K562 (cell line): ENCODE results near the gene KLHL29. TPM values are rescaled to one million over a fixed set of nuclear protein-coding genes. Genes with fewer than 3 reads are reported as not detected.

Experiments
- ATAC-seq: fragments of 200-7000 bp; cut with Tn5 transposase; 3 replicates; pipeline ENCODE4 v1.9.1; 2020; ENCODE audit warnings: moderate library complexity
- BruUV-seq: library from RNA; stranded (reverse); fragments of 400-500 nt; replicated peaks from 2 replicates; lab custom pipeline; 2021; lab: Mats Ljungman, UMichigan
- CTCF ChIA-PET: fragments of 300-600 bp; formaldehyde crosslinking; extraction: SDS; loops from one replicate; lab custom pipeline; 2021; ENCODE audit warnings: low intra/inter-chr PET ratio; lab: Yijun Ruan, JAX
- POLR2A ChIA-PET: fragments of 300-600, 350-650 bp; sonication (Branson Sonifier 250); formaldehyde crosslinking; extraction: SDS; loops from one replicate; lab custom pipeline; 2021; ENCODE audit warnings: antibody characterized with exemption, inconsistent platforms; lab: Yijun Ruan, JAX
- DNase-seq, 4 experiments: peaks; one replicate each; pipeline versions ENCODE4 v3.0.0 to v3.0.0-alpha.2; 2011 to 2018; ENCODE audit warnings: low spot score in 3 of 4, mixed read lengths in 3 of 4; ENCODE audit errors: extremely low read depth in 1 of 4
- FAIRE-seq: peaks from 2 replicates; lab custom pipeline; 2011; peaks lifted over from hg19 to GRCh38; lab: Jason Lieb, UNC
- H2AFZ ChIP-seq: 2 replicates; pipeline ENCODE4 v1.6.0; 2011; ENCODE audit warnings: low read depth, low read length, control low read depth, inconsistent platforms
- H3K27ac ChIP-seq: fragments of 200-600 bp; 3 replicates; pipeline ENCODE4 v1.8.0; 2011; ENCODE audit warnings: low read depth, mild to moderate bottlenecking, control low read depth, inconsistent platforms, low read length, moderate library complexity, mixed read lengths; ENCODE audit errors: extremely low read depth
- H3K27me3 ChIP-seq, 2 experiments: fragments of 300-600 bp in 1 of 2; 2 replicates in 1 of 2; 3 replicates in 1 of 2; pipeline versions ENCODE4 v1.6.0 to v1.8.0; 2011; ENCODE audit warnings: inconsistent platforms in 2 of 2, low read length in 2 of 2, mild to moderate bottlenecking in 1 of 2, mixed read lengths in 1 of 2, moderate library complexity in 1 of 2; ENCODE audit not compliant: control insufficient read depth in 2 of 2, insufficient read depth in 2 of 2
- H3K36me3 ChIP-seq: fragments of 300-600 bp; 3 replicates; pipeline ENCODE4 v1.8.0; 2011; ENCODE audit warnings: mild to moderate bottlenecking, low read length, inconsistent platforms; ENCODE audit not compliant: control insufficient read depth, insufficient read depth
- H3K4me1 ChIP-seq, 2 experiments: fragments of 200-600 bp in 1 of 2; replicated peaks in 1 of 2; 2 replicates in 1 of 2; 3 replicates in 1 of 2; pipeline versions ENCODE4 v1.5.1 to v1.8.0; 2011; ENCODE audit warnings: inconsistent platforms in 2 of 2, low read length in 2 of 2, mild to moderate bottlenecking in 1 of 2, mixed read lengths in 1 of 2, moderate library complexity in 1 of 2; ENCODE audit not compliant: control insufficient read depth in 2 of 2, insufficient read depth in 2 of 2
- H3K4me2 ChIP-seq: 2 replicates; pipeline ENCODE4 v1.6.1; 2011; ENCODE audit warnings: low read length, control low read depth, inconsistent platforms, mixed read lengths; ENCODE audit not compliant: insufficient read depth
- H3K4me3 ChIP-seq: fragments of 200-600 bp; sonication (generic), shearing (Covaris generic); 2 replicates; pipeline ENCODE4 v1.5.1; 2016; ENCODE audit warnings: control low read depth, inconsistent platforms
- H3K79me2 ChIP-seq: fragments of 200-600 bp; 3 replicates; pipeline ENCODE4 v1.8.0; 2011; ENCODE audit warnings: low read length, inconsistent platforms; ENCODE audit not compliant: control insufficient read depth, insufficient read depth
- H3K9ac ChIP-seq, 2 experiments: 2 replicates each; pipeline versions ENCODE4 v1.6.0 to v1.6.1; 2011; ENCODE audit warnings: low read depth in 2 of 2, low read length in 2 of 2, control low read depth in 1 of 2, inconsistent platforms in 1 of 2, mild to moderate bottlenecking in 1 of 2, mixed read lengths in 1 of 2; ENCODE audit not compliant: insufficient read depth in 1 of 2
- H3K9me1 ChIP-seq: one replicate; pipeline ENCODE4 v1.6.0; 2011; ENCODE audit warnings: inconsistent platforms, mild to moderate bottlenecking, low read length, moderate library complexity; ENCODE audit not compliant: control insufficient read depth, insufficient read depth
- H3K9me3 ChIP-seq: replicated peaks from 2 replicates; pipeline ENCODE4 v1.5.1; 2011; ENCODE audit warnings: low read depth, low read length, inconsistent platforms; ENCODE audit not compliant: control insufficient read depth, insufficient read depth
- H4K20me1 ChIP-seq: replicated peaks from 2 replicates; pipeline ENCODE4 v1.6.1; 2011; ENCODE audit warnings: low read length, inconsistent platforms, mixed read lengths; ENCODE audit not compliant: control insufficient read depth, insufficient read depth
- ARNT ChIP-seq, 2 experiments: fragments of 450-650 bp; IDR thresholded peaks; 2 replicates each; pipeline ENCODE4 v1.6.1; 2016; ENCODE audit warnings: mild to moderate bottlenecking in 1 of 2
- CBFA2T2 ChIP-seq: fragments of 450-650 bp; conservative IDR thresholded peaks from 2 replicates; pipeline ENCODE4 v1.6.1; 2017; ENCODE audit warnings: mild to moderate bottlenecking
- CBFA2T3 ChIP-seq: fragments of 450-650 bp; IDR thresholded peaks from 2 replicates; pipeline ENCODE4 v1.6.1; 2017
- CTCF ChIP-seq, 3 experiments: IDR thresholded peaks in 2 of 3; conservative IDR thresholded peaks in 1 of 3; 2 replicates each; pipeline ENCODE4 v1.5.1; 2011 to 2012; ENCODE audit warnings: low read length in 3 of 3, mild to moderate bottlenecking in 3 of 3, control low read depth in 2 of 3, improper control_type of control experiment in 1 of 3, inconsistent platforms in 1 of 3, low read depth in 1 of 3, mixed read lengths in 1 of 3, moderate library complexity in 1 of 3; ENCODE audit not compliant: insufficient read depth in 2 of 3
- ID3 ChIP-seq, 2 experiments: fragments of 250-450 bp in 1 of 2; fragments of 450-650 bp in 1 of 2; sonication (Bioruptor Pico) in 1 of 2; IDR thresholded peaks; 2 replicates each; pipeline versions ENCODE4 v1.6.1 to v1.8.0; 2016 to 2021; ENCODE audit warnings: mild to moderate bottlenecking in 2 of 2, moderate library complexity in 2 of 2, missing compliant biosample characterization in 1 of 2, missing genetic modification characterization in 1 of 2
- NFIC ChIP-seq: fragments of 450-650 bp; IDR thresholded peaks from 2 replicates; pipeline ENCODE4 v1.6.1; 2017; ENCODE audit warnings: mild to moderate bottlenecking, inconsistent platforms
- NONO ChIP-seq, 2 experiments: fragments of 200-400 bp in 1 of 2; fragments of 450-650 bp in 1 of 2; formaldehyde crosslinking in 1 of 2; IDR thresholded peaks; 2 replicates each; pipeline ENCODE4 v1.6.1; 2017; ENCODE audit warnings: low read depth in 2 of 2, mild to moderate bottlenecking in 2 of 2, moderate library complexity in 2 of 2, low read length in 1 of 2
- SMAD4 ChIP-seq: fragments of 250-450 bp; sonication (Bioruptor Pico); conservative IDR thresholded peaks from 2 replicates; pipeline ENCODE4 v1.8.0; 2021; ENCODE audit warnings: inconsistent platforms, mild to moderate bottlenecking, moderate library complexity
- TRIM24 ChIP-seq, 2 experiments: fragments of 450-650 bp; IDR thresholded peaks; 2 replicates each; pipeline ENCODE4 v1.6.1; 2016
- WGBS: fragments of 100-300 bp; shearing (Covaris generic); methylation state at CpG from one replicate; pipeline ENCODE4 v1.1.6; 2016; ENCODE audit warnings: low coverage, mixed read lengths; ENCODE audit not compliant: insufficient coverage; ENCODE audit errors: missing lambda C conversion rate; 5-methylcytosine and 5-hydroxymethylcytosine counted together
- in situ Hi-C: fragments of 300-500 bp; cut with MboI; formaldehyde crosslinking; loops from 4 replicates; pipeline ENCODE4 v1.15.0; 2018; ENCODE audit warnings: inconsistent platforms, mixed read lengths
- intact Hi-C: fragments of 100-400 bp; cut with micrococcal nuclease; formaldehyde crosslinking; loops from 2 replicates; pipeline ENCODE4 v1.14.2; 2022
- polyA plus RNA-seq, 8 experiments: library from polyadenylated mRNA; depleted of rRNA in 4 of 8; stranded (reverse) in 5 of 8; unstranded in 3 of 8; fragments of >200 nt; fragmentation: Nextera tagmentation in 2 of 8; fragmentation: Illumina TruSeq in 1 of 8; extraction: Ambion mirVana in 2 of 8; extraction: Trizol in 1 of 8; gene quantifications; 2 replicates each; pipeline versions ENCODE4 v1.2.1 to v1.2.3, GENCODE V29; 2011 to 2014; ENCODE audit warnings: inconsistent platforms in 1 of 8, missing spikeins in 1 of 8
- total RNA-seq, 7 experiments: library from RNA; depleted of rRNA in 6 of 7; stranded (reverse); fragments of >200 nt in 6 of 7; fragmentation: Illumina TruSeq in 2 of 7; extraction: Trizol in 2 of 7; gene quantifications; 2 replicates each; pipeline versions ENCODE4 v1.2.1 to v1.2.3, GENCODE V29; 2011 to 2021; ENCODE audit warnings: low replicate concordance in 1 of 7
- TF ChIP-seq, protein P1 (sequence below): fragments of 250-450 bp; sonication (Bioruptor Pico); IDR thresholded peaks from 2 replicates; pipeline ENCODE4 v1.4.0; 2020; ENCODE audit warnings: mild to moderate bottlenecking, moderate library complexity, borderline replicate concordance

The KLHL29 gene
- total and polyA plus RNA-seq, 9 of the 15 experiments (the other 6 are each of a cell fraction or from before 2014, with no cell fraction given) = 0.03 to 0.31 (median 0.08) TPM; not detected in 1

- intact Hi-C loops = no loop called here
- CTCF ChIA-PET = no interaction called here
- DNase-seq = no peak
- no peak overlapping the region for H3K27ac ChIP-seq
- TF ChIP-seq NONO (IDR thresholded peaks at IDR 0.05; ENCODE audit: low read depth in 2 of 2, low read length in 1 of 2) = no peak
- TF ChIP-seq, all 486 proteins: peak for 0
- H3K36me3 ChIP-seq = 0 out of 3 replicates have a peak, but pooled peaks cover 4% of the 10 kb centered on the region
- H2AFZ ChIP-seq = no peak overlapping the region
- H3K4me3 ChIP-seq = no peak overlapping the region
- POLR2A ChIA-PET = no interaction called here
- no peaks in the 10 kb centered on the region for H4K20me1 ChIP-seq
- H3K9ac ChIP-seq = peak overlapping the region in 1 of 2 experiments; percentile 33; a peak in 1 of 4 replicates
- FAIRE-seq = no peak
- H3K4me1 ChIP-seq = no peaks in the 10 kb centered on the region; a peak in 1 of 5 replicates
- H3K27me3 ChIP-seq = no peaks in the 10 kb centered on the region
- in situ Hi-C loops = no loop called here
- WGBS = 35% methylated on average over 5 of the region's 8 CpGs
- peak; percentile 21; the same call in 2 of the 3 replicates for ATAC-seq
- no peaks in the 10 kb centered on the region for H3K9me1 ChIP-seq
- no TSS peak for BruUV-seq
- H3K9me3 ChIP-seq = no peaks in the 10 kb centered on the region
- H3K79me2 ChIP-seq = no peaks in the 10 kb centered on the region
- H3K4me2 ChIP-seq = no peak overlapping the region
Observed at GRCh38 chr2:23745068-23745725, 360.2 kb downstream of the KLHL29 start.

DNA sequence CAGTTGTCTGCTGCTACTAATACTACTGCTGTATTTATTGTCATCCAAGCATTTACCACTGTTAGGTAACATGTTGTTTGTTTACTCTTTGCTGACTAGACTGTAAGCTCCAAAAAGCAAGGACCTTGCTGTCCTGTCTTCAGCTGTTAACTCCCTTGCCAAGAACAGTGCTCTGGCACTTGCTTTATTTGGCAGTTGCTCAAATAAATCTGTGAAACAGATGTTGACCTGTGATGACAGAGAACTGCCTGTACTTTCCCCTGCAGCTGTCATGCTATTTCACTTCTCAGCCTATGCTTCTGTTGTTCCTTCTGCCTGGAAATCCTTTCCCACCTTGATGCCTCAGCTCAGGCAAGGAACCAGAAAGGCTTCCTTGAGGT is 360.7 kb downstream of the KLHL29 start:
- no peaks in the 10 kb centered on the region for H3K9me1 ChIP-seq
- H3K9me3 ChIP-seq = no peaks in the 10 kb centered on the region
- no peak for FAIRE-seq
- in situ Hi-C loops = no loop called here
- intact Hi-C loops = no loop called here
- no peak overlapping the region for H3K4me2 ChIP-seq
- H3K79me2 ChIP-seq = no peaks in the 10 kb centered on the region
- no peak for DNase-seq
- POLR2A ChIA-PET = no interaction called here
- H4K20me1 ChIP-seq = no peaks in the 10 kb centered on the region
- H2AFZ ChIP-seq = no peak overlapping the region
- no peaks in the 10 kb centered on the region for H3K27me3 ChIP-seq
- ATAC-seq = peak; percentile 54
- CTCF ChIA-PET = no interaction called here
- no peak overlapping the region for H3K27ac ChIP-seq
- H3K36me3 ChIP-seq = peaks cover 4% of the 10 kb centered on the region; the same call in 1 of the 3 replicates
- no peak overlapping the region for H3K9ac ChIP-seq
- H3K4me1 ChIP-seq = no peaks in the 10 kb centered on the region; a peak in 1 of 5 replicates
- BruUV-seq = no TSS peak
- H3K4me3 ChIP-seq = no peak overlapping the region
- TF ChIP-seq CBFA2T2 (0 out of 2 replicates have a peak, but pooled peaks have one; percentile 17), CBFA2T3 (peak; percentile 56), ARNT (IDR thresholded peaks at IDR 0.05) (no peak), SMAD4 (no peak), ID3 (CRISPR knock-in tag; IDR thresholded peaks at IDR 0.05) (no peak), ID3 (tag; IDR thresholded peaks at IDR 0.05) (no peak), NFIC (peak; percentile 65), TRIM24 (IDR thresholded peaks at IDR 0.05) (no peak), CTCF (IDR thresholded peaks at IDR 0.05 in 2 of 3, conservative IDR thresholded peaks at IDR 0.05 in 1 of 3; ENCODE audit: insufficient read depth in 2 of 3, low read depth in 1 of 3, low read length in 3 of 3) (no peak)
- TF ChIP-seq, protein P1, sequence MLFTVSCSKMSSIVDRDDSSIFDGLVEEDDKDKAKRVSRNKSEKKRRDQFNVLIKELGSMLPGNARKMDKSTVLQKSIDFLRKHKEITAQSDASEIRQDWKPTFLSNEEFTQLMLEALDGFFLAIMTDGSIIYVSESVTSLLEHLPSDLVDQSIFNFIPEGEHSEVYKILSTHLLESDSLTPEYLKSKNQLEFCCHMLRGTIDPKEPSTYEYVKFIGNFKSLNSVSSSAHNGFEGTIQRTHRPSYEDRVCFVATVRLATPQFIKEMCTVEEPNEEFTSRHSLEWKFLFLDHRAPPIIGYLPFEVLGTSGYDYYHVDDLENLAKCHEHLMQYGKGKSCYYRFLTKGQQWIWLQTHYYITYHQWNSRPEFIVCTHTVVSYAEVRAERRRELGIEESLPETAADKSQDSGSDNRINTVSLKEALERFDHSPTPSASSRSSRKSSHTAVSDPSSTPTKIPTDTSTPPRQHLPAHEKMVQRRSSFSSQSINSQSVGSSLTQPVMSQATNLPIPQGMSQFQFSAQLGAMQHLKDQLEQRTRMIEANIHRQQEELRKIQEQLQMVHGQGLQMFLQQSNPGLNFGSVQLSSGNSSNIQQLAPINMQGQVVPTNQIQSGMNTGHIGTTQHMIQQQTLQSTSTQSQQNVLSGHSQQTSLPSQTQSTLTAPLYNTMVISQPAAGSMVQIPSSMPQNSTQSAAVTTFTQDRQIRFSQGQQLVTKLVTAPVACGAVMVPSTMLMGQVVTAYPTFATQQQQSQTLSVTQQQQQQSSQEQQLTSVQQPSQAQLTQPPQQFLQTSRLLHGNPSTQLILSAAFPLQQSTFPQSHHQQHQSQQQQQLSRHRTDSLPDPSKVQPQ (CRISPR knock-in tag) = no peak
